ENCODE measurements around the gene DENND1A.

The DENND1A gene

DNA sequence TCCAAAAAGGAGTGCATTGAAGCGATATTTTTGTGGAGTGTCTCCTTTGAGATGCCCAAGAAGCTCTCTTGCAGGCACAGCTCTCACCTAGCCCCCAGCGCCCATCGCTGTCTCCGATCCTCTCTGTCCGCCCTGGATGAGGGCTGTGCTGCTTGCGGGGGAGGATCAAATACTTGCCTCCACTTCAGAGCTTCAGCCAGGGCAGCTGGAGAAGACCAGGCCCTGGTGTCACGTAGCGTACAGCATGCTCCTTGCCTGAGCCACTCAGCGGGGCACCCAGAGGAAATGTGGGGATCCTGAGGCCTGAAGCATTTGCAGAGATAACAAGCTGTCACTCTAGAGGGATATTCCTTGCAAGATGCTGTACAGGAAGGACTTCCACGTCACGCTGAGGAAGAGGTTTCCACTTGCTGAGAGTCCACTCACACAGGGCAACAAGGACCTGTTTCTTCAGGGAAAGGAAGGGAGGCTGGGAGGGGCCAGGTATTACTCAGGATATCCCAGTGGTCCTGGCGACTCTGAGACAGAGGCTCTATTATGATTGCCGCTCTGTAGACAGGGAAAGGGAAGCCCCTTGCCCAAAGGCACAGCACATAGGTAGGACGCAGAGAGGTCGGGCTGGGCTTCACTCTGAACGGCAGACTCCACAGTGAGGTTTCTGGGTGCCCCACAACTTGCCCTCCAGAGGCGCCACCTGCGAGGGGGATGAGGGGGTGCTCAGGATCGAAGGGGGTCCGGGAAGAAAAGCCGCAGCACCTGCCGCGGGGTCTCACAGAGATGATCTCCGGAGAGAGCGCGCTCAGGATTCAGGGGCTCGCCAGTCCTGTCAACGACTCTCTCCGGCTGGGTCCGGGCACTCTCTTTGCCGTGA, 510.0 kb downstream of the DENND1A start:
- H3K9me3 ChIP-seq (ENCODE audit: control insufficient read depth, insufficient read depth, low read length) = no peaks in the 10 kb centered on the region
- H3K4me1 ChIP-seq (ENCODE audit: insufficient read depth, low read length) = peaks cover 30% of the 10 kb centered on the region
- no peaks in the 10 kb centered on the region for H3K36me3 ChIP-seq (ENCODE audit: insufficient read depth, low read length)
- no peak overlapping the region for H3K9ac ChIP-seq (ENCODE audit: low read depth, low read length)

DNA sequence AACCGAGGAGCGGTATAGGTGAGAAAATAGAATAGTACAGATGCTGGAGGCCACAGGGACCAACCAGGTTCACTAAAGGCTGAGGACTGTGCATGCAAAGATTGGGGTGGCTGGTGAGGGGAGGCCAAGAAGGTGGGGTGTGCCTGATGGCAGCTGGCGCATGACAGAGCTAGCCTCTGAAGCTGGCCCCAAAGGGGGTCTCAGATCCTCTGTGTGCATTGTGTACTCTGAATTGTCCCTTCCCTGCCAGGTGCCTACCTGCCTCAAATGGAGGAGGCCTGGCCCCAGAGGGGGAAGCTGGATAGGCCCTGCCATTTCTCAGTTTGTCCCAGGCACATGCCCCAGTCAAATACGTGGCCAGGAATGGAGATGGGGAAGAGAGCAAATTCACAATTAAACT, 510.8 kb downstream of the DENND1A start:
- Histone ChIP-seq H3K9ac (ENCODE audit: low read depth, low read length) (no peak overlapping the region), H3K9me3 (ENCODE audit: control insufficient read depth, insufficient read depth, low read length) (no peaks in the 10 kb centered on the region), H3K36me3 (ENCODE audit: insufficient read depth, low read length) (no peaks in the 10 kb centered on the region), H3K4me1 (ENCODE audit: insufficient read depth, low read length) (peaks cover 34% of the 10 kb centered on the region)

DNA sequence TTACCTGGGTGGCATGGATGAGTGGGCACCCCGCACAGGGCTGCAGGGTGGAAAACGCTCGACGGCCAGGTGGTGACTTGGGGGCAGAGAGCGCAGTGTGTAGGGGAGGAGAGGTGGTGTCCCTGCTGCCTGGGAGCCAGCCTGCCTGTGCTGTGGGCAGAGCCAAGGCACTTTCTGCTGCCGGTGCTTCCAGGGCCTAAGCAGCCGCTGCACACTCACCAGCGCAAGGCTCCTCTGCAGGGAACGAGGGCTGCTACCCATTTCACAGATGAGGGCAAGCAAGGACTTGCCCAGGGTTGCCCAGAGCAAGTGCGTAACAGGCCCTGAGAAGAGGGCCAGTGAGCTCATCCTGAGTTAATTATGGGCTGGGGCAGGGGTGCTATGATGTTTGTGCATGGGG, 511.4 kb downstream of the DENND1A start:
- Histone ChIP-seq H3K9me3 (ENCODE audit: control insufficient read depth, insufficient read depth, low read length) (no peaks in the 10 kb centered on the region), H3K4me1 (ENCODE audit: insufficient read depth, low read length) (peaks cover 28% of the 10 kb centered on the region), H3K36me3 (ENCODE audit: insufficient read depth, low read length) (no peaks in the 10 kb centered on the region), H3K9ac (ENCODE audit: low read depth, low read length) (no peak overlapping the region)

DNA sequence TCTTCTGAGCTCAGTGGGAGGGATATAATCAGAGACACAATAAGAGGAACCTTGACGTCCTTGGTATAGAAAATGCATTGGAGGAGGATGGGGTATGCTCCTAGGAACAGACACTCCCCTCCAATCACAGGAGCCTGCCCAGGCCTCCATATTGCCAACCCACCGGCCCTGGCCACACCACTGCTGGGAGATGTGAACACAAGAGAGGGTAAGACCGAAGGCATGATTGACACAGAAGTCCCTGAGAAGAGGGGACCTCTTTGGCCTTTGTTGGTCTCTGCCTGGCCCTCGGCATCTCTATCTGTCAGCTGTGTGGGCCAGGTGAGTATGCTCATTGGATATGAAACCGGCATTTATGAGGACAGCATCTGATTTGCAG, 511.9 kb downstream of the DENND1A start:
- no peak overlapping the region for H3K9ac ChIP-seq (ENCODE audit: low read depth, low read length)
- H3K4me1 ChIP-seq (ENCODE audit: insufficient read depth, low read length) = peaks cover 24% of the 10 kb centered on the region
- H3K36me3 ChIP-seq (ENCODE audit: insufficient read depth, low read length) = no peaks in the 10 kb centered on the region
- H3K9me3 ChIP-seq (ENCODE audit: control insufficient read depth, insufficient read depth, low read length) = no peaks in the 10 kb centered on the region

DNA sequence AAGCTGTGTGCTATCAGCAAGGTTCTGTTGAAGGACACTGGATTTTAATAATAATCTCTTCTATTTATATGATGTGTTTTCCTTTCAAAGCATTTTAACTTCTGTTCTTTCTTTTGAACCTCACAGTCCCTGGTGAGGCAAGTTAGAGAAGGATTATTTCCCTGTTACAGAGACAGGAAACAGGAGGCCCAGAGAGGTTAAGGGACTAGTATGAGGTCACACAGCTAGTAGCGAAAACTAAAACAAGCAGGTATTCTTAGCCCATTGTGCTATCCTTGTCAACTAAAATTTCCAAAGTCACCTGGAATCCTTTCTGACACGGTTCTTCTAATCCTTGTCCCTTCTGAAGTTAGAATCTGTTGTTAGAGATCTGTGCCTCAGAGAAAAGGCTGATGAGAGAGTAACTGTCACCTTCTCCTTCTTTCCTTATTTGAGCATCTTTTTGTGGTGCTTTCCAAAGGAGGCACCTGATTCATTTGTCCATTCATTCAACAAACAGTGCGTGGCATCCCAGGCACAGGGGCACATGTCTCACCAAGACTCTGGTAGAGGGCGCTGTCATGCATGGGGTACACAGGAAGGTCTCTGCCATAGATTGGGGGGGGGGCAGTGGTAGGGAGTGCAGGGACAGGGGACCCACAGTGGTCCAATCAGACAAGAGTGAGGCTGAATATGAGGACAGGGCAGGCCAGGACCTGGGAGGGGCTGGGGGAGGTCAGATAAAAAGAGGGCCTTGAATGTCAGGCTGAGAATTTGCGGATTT, 512.5 kb downstream of the DENND1A start:
- H3K4me1 ChIP-seq (ENCODE audit: insufficient read depth, low read length) = peaks cover 19% of the 10 kb centered on the region
- no peaks in the 10 kb centered on the region for H3K36me3 ChIP-seq (ENCODE audit: insufficient read depth, low read length)
- H3K9ac ChIP-seq (ENCODE audit: low read depth, low read length) = no peak overlapping the region
- no peaks in the 10 kb centered on the region for H3K9me3 ChIP-seq (ENCODE audit: control insufficient read depth, insufficient read depth, low read length)

DNA sequence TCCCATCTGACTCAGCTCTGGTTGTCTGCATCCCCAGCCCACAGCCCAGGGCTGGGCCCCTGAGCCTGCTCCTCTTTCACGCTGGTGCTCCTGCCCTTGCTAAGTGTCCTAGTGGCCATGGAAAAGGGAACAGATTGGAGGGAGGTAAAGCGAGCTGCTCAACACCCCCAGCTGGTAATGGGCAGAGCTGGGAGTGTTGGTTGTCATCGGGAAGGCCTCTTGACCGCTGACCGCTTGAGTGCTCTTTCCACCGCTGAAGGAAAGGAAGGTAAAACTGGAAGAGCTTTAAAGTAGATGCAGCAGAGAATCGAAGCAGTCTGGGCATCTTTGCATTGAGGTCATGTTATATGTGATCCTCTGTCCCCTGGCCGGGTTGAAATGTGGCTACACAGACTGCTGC, 513.8 kb downstream of the DENND1A start:
- no peaks in the 10 kb centered on the region for H3K9me3 ChIP-seq (ENCODE audit: control insufficient read depth, insufficient read depth, low read length)
- peaks cover 7% of the 10 kb centered on the region; the same call in 1 of the 2 replicates for H3K4me1 ChIP-seq (ENCODE audit: insufficient read depth, low read length)
- H3K36me3 ChIP-seq (ENCODE audit: insufficient read depth, low read length) = no peaks in the 10 kb centered on the region
- H3K9ac ChIP-seq (ENCODE audit: low read depth, low read length) = no peak overlapping the region

DNA sequence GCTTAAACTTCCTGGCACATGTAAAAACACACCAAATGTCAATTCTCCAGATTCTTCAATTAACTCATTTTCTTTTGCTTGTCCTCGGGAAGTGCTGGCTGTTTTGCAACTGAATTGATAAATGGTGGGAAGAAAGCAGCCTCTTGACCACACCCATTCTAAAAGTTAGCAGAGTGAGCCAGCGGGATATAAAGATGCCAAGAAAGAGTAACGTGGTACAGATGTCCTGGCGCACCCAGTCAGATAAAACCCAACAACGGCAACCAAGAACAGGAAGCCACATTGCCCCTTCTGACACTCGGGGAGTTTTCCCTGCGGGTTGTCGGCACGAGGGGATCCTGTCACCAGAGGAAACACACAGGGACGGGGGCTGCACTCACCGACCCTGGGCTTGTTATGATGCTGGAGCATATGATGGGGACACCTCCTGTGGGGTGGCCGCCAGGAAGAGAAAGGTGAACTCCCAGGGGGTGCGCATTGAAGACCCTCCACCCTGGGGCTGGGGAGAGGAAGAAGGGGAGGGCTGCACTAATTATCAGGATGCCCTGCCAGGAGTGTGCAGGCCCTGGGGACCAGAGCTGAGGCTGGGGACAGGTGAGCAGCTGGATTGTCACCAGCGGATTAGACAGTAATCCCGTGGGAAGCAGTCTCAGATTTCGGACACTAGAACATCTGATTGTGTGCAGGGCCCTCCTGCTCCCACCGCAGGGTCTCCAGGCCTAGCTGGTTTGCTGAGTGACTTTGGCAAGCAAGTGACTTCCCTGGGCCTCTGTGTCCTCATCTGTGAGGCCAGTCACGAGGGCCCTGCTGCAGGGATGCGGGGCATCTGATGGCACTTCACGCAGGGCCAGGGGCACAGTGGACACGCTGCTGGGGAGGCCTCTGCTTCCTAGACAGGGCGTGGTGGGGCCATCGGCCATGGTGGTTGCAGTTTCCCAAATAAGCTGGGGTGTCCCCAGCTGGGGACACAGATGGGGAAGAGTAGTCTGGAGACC, 514.7 kb downstream of the DENND1A start:
- no peaks in the 10 kb centered on the region for H3K9me3 ChIP-seq (ENCODE audit: control insufficient read depth, insufficient read depth, low read length)
- no peak overlapping the region for H3K9ac ChIP-seq (ENCODE audit: low read depth, low read length)
- H3K4me1 ChIP-seq (ENCODE audit: insufficient read depth, low read length) = peaks cover 7% of the 10 kb centered on the region; the same call in 1 of the 2 replicates
- no peaks in the 10 kb centered on the region for H3K36me3 ChIP-seq (ENCODE audit: insufficient read depth, low read length)

DNA sequence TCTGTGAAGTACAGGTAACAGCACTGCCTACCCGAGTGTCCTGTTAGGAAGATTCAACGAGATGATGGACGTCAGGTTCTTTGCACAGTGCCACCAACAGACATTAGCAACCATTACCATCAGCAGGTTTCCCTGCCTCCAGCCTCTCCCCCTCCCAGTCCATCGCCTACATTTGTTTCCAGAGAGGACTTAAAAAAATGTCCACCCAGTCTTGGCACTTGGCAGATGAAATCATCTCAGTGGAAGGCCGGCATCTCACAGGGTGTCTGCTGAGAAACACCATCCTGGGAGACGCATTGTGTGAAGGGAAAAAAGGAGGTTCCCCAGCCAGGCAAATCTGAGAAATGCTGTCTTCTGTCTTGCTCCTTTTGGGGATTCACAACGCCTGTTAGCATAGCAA, 515.7 kb downstream of the DENND1A start:
- Histone ChIP-seq H3K9me3 (ENCODE audit: control insufficient read depth, insufficient read depth, low read length) (no peaks in the 10 kb centered on the region), H3K4me1 (ENCODE audit: insufficient read depth, low read length) (peaks cover 7% of the 10 kb centered on the region; the same call in 1 of the 2 replicates), H3K36me3 (ENCODE audit: insufficient read depth, low read length) (no peaks in the 10 kb centered on the region), H3K9ac (ENCODE audit: low read depth, low read length) (no peak overlapping the region)

DNA sequence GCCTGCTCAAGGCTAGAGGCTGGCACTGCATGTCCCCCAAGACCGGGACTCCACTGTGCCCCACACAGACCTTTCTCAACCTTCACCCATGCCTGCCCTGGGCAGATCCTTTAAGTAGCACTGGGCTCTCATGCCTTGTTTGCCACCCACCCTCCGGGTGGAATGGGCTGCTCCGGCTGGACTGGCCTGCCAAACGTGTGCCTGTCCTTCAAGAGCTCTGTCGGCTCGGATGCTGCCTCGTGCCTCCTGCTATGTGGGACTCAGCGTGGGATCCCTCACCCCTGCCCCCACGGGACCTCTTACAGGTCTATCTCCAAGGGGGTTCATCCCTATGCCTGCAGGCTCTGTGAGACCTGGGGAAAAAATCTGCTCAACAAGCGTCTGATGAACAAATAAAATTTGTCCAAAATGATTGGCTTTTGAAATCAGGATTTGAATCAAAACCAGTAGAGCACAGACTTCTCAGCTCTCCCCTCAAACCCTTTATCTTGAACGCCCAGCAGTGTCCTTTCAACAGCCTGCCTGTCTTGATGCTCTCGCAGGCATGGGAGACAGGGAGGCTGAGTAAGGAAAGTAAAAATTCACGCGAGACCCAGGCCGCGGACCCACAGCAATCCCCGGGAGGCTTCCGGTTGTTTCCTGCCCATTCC, 517.6 kb downstream of the DENND1A start:
- H3K36me3 ChIP-seq (ENCODE audit: insufficient read depth, low read length) = no peaks in the 10 kb centered on the region
- H3K9ac ChIP-seq (ENCODE audit: low read depth, low read length) = no peak overlapping the region
- no peaks in the 10 kb centered on the region for H3K9me3 ChIP-seq (ENCODE audit: control insufficient read depth, insufficient read depth, low read length)
- peaks cover 7% of the 10 kb centered on the region; the same call in 1 of the 2 replicates for H3K4me1 ChIP-seq (ENCODE audit: insufficient read depth, low read length)

DNA sequence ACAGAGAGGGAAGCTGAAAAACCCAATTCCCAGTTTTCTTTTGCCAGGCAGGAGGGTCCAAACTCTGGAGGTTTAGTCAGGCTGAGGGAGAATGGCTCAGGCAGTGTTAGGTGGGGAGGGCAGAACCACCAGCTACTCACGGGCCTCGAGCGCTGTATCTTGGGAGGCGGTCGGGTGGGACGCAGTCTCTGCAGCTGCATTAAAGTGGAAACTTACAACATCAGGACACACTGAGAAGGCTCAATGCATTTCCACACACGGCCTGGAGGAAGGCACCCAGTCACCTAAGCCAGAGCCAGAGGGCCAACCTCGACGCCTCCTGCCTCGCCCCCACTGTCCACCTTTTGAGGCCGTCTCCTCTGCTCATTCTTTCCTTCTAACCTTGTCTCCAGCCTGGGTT, 518.3 kb downstream of the DENND1A start:
- Histone ChIP-seq H3K9me3 (ENCODE audit: control insufficient read depth, insufficient read depth, low read length) (no peaks in the 10 kb centered on the region), H3K4me1 (ENCODE audit: insufficient read depth, low read length) (peaks cover 9% of the 10 kb centered on the region; the same call in 1 of the 2 replicates), H3K9ac (ENCODE audit: low read depth, low read length) (no peak overlapping the region), H3K36me3 (ENCODE audit: insufficient read depth, low read length) (no peaks in the 10 kb centered on the region)

DNA sequence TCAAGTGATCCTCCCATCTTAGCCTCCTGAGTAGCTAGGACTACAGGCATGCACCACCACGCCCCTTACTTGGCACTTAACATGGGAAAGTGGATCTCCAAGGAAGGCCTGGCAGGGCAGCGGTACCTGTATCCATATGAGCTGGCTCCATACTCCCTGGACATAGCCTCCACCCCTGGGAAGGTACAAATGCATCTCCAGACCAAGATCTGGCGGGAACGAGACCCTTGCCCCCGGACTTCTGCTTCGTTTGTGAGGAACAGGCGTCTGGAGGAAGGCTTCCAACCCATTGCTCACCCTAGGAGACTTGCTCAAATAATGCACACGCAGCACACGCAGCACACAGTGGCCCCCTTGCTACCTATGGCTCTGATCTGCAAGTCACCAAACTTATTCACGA, 518.7 kb downstream of the DENND1A start:
- Histone ChIP-seq H3K9ac (ENCODE audit: low read depth, low read length) (no peak overlapping the region), H3K9me3 (ENCODE audit: control insufficient read depth, insufficient read depth, low read length) (no peaks in the 10 kb centered on the region), H3K36me3 (ENCODE audit: insufficient read depth, low read length) (no peaks in the 10 kb centered on the region), H3K4me1 (ENCODE audit: insufficient read depth, low read length) (peaks cover 13% of the 10 kb centered on the region)

DNA sequence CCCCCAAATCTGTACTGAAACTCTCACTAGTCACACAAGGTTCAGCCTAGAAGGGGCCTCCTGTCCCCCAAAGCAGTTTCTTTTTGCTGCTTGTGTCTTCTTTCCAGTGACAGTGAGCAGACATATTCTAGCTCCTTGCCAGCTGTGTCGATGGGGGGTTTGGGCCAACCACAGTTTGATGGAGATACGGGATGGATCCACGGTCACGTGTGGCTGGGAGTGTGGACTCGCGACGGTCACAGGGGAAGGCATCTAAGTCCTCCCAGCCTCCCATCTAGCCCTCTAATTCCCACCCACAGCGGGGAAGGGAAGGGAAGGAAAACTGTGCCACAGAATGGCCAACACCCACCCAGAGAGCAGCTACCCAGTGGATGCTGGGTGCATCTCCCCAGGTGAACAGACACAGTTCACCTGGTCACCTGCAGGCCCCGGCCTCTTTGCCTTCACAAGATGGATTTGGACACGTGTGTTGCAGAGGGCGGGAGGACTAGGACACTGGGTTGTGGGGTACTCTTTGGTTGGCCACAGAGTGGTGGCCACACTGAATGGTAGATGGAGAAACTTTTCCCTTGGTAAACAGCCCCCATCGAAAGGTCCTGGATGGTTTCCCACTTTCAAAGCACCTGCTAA, 519.5 kb downstream of the DENND1A start:
- Histone ChIP-seq H3K36me3 (ENCODE audit: insufficient read depth, low read length) (no peaks in the 10 kb centered on the region), H3K9ac (ENCODE audit: low read depth, low read length) (no peak overlapping the region), H3K9me3 (ENCODE audit: control insufficient read depth, insufficient read depth, low read length) (no peaks in the 10 kb centered on the region), H3K4me1 (ENCODE audit: insufficient read depth, low read length) (peaks cover 18% of the 10 kb centered on the region)
